Bronchial epithelial cell (primary cell): ENCODE data around the gene CCL4. TPM values are rescaled to one million over a fixed set of nuclear protein-coding genes. Genes with fewer than 3 reads are reported as not detected.

Experiments
- DNase-seq: peaks from one replicate; pipeline ENCODE4 v3.0.0-alpha.2; 2010; ENCODE audit warnings: low read depth
- FAIRE-seq: peaks from 2 replicates; lab custom pipeline; 2011; peaks lifted over from hg19 to GRCh38; lab: Jason Lieb, UNC
- H3K27me3 ChIP-seq: 2 replicates; pipeline ENCODE4 v1.5.1; 2011; ENCODE audit warnings: low read length; ENCODE audit not compliant: control insufficient read depth, insufficient read depth
- H3K36me3 ChIP-seq: 2 replicates; pipeline ENCODE4 v1.5.1; 2011; ENCODE audit warnings: low read length; ENCODE audit not compliant: control insufficient read depth, insufficient read depth
- H3K4me3 ChIP-seq: 2 replicates; pipeline ENCODE4 v1.5.1; 2011; ENCODE audit warnings: mild to moderate bottlenecking, low read depth, low read length, control low read depth
- total RNA-seq: library from RNA; depleted of rRNA; stranded (reverse); fragments of >200 nt; gene quantifications from 2 replicates; pipeline ENCODE4 v1.2.1, GENCODE V29; 2014
- TF ChIP-seq, protein P1 (sequence below): IDR thresholded peaks from 2 replicates; pipeline ENCODE4 v1.5.1; 2011; ENCODE audit warnings: mild to moderate bottlenecking, moderate library complexity, low read length, control low read depth, inconsistent platforms; ENCODE audit not compliant: insufficient read depth, severe bottlenecking

The CCL4 gene
- total RNA-seq, 1 donor from 2014 or later = not detected

GRCh38 chr17:36123431-36123830 lies 19.8 kb downstream of the CCL4 start:
- DNase-seq (no peak), FAIRE-seq (no peak)
- Histone ChIP-seq H3K27me3 (no peaks in the 10 kb centered on the region), H3K4me3 (no peak overlapping the region), H3K36me3 (no peaks in the 10 kb centered on the region)
- TF ChIP-seq, protein P1, sequence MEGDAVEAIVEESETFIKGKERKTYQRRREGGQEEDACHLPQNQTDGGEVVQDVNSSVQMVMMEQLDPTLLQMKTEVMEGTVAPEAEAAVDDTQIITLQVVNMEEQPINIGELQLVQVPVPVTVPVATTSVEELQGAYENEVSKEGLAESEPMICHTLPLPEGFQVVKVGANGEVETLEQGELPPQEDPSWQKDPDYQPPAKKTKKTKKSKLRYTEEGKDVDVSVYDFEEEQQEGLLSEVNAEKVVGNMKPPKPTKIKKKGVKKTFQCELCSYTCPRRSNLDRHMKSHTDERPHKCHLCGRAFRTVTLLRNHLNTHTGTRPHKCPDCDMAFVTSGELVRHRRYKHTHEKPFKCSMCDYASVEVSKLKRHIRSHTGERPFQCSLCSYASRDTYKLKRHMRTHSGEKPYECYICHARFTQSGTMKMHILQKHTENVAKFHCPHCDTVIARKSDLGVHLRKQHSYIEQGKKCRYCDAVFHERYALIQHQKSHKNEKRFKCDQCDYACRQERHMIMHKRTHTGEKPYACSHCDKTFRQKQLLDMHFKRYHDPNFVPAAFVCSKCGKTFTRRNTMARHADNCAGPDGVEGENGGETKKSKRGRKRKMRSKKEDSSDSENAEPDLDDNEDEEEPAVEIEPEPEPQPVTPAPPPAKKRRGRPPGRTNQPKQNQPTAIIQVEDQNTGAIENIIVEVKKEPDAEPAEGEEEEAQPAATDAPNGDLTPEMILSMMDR = no peak

- TF ChIP-seq, protein P1 = no peak
- H3K36me3 ChIP-seq = no peaks in the 10 kb centered on the region
- no peak for FAIRE-seq
- H3K4me3 ChIP-seq = no peak overlapping the region
- no peak for DNase-seq
- no peaks in the 10 kb centered on the region for H3K27me3 ChIP-seq
Measured at GRCh38 chr17:36124879-36125824, 21.5 kb downstream of the CCL4 start.

DNA sequence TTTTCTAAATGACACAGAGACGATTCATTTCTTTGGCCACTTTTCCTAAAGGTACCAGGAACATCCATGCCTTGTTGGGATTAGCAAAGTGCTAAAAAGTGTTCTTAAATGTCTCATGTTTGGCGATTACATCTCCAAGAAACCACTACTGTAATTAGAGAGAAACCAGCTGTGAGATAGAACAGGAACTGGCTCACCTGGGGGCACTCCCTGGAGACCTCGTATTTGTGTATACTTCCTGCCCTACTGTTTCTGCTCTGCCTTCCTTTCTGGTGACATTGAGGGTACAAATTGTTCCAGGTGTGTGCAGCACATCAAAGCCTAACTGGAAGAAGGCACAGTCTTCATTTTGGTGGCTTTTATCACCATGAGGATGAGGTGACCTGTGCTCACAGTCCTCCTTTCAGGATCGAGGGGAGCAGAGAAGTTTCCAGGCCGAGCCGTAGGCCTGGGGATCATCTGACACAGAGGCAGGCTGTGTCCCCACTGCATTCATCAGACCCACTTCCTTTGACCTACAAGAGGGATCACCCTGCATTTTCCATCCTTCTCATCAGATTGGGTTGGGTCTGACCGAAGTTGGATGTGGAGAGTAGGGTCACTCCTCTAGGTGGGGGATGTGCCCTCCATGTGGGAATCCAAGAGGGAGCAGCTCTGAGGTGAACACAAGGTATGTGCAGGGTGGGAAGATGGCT lies 23.7 kb downstream of the CCL4 start:
- DNase-seq (no peak), FAIRE-seq (no peak)
- TF ChIP-seq, protein P1 = no peak
- Histone ChIP-seq H3K27me3 (no peaks in the 10 kb centered on the region), H3K4me3 (no peak overlapping the region), H3K36me3 (no peaks in the 10 kb centered on the region)

DNA sequence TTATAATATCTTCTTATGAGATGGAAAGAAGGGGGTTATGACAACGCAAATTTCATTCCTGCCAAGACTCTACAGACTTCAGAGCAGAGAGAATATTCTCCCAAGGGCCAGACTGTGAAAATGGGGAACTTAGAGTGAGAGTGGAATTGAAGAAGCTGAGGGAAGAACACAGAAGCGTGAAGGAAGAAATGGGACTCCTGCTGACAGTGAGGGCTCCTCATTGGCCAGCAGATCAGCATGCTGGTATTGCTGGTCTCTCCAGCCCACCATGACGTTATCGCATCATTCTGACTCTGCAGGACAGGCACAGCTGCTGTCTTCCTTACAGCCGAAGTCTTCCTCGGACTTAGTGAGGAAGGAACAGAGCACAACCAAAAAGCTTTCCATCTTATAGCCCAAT lies 24.3 kb downstream of the CCL4 start:
- Histone ChIP-seq H3K27me3 (peaks cover 2% of the 10 kb centered on the region), H3K36me3 (no peaks in the 10 kb centered on the region), H3K4me3 (no peak overlapping the region)
- DNase-seq (no peak), FAIRE-seq (no peak)
- TF ChIP-seq, protein P1 = no peak

DNA sequence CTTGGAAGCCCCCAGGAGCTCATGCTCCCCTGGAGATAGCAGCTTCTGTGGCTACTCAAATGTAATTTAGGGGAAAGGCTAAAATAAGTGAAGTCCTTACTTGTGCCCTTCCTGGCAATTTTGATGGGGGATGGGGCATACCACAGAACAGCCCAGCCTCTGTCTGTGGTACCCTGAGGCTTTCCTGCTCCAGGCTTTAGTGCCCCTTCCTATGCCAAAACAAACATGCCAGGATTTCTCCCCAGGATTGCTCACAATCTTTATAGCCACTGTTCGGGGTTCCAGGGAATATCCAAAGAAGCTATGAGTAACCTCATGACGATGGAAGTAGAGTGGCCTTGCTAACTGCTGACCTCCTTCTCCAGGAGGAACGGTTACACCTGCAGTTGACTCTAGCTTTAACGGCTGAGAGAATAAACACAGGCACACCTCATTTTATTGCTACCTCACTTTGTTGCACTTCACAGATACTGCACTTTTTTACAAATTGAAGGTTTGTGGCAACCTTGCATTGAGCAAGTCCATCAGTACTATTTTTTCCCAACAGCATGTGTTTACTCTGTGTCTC lies 24.9 kb downstream of the CCL4 start:
- H3K4me3 ChIP-seq = no peak overlapping the region
- DNase-seq (no peak), FAIRE-seq (no peak)
- H3K36me3 ChIP-seq = no peaks in the 10 kb centered on the region
- H3K27me3 ChIP-seq = peaks cover 2% of the 10 kb centered on the region
- TF ChIP-seq, protein P1 = no peak
